GM18951 (cell line): ENCODE results near the gene DNAJC5G.
"Not testable (repeated sequence)": the region's sequence is repeated elsewhere in the genome, so short reads cannot be mapped to it uniquely, and the experiment has no call there.

Experiments used
- POLR2A ChIP-seq: IDR thresholded peaks from 4 replicates; pipeline ENCODE4 v1.6.1; 2011; ENCODE audit warnings: mild to moderate bottlenecking; ENCODE audit not compliant: insufficient read length, insufficient read depth; ENCODE audit errors: extremely low read depth
- in situ Hi-C: fragments of 300-500 bp; cut with MboI; formaldehyde crosslinking; loops from one replicate; pipeline ENCODE4 v1.12.0; 2022; ENCODE audit warnings: low sequenced_read_pairs, mixed read lengths, inconsistent platforms; ENCODE audit not compliant: unreplicated experiment

Gene DNAJC5G

GRCh38 chr2:27313882-27314645, 38.8 kb downstream of the DNAJC5G start:
- TF ChIP-seq POLR2A, result no peak
- in situ Hi-C loops, result no loop called here

- in situ Hi-C loops, result no loop called here
- no peak for TF ChIP-seq POLR2A
These were observed 39.5 kb downstream of the DNAJC5G start for GRCh38 chr2:27314709-27315108.

GRCh38 chr2:27315122-27315521, 39.9 kb downstream of the DNAJC5G start:
- in situ Hi-C loops, result no loop called here
- no peak for TF ChIP-seq POLR2A

GRCh38 chr2:27316655-27317412, 41.6 kb downstream of the DNAJC5G start:
- in situ Hi-C loops, result no loop called here
- TF ChIP-seq POLR2A, result no peak

- in situ Hi-C loops, result not testable (repeated sequence)
These were observed 44.6 kb downstream of the DNAJC5G start for GRCh38 chr2:27319839-27320238.

- no peak for TF ChIP-seq POLR2A
- in situ Hi-C loops, result no loop called here
These were observed 45.8 kb downstream of the DNAJC5G start for GRCh38 chr2:27320958-27321543.

- in situ Hi-C loops, result no loop called here
- no peak for TF ChIP-seq POLR2A
These were observed 47.1 kb downstream of the DNAJC5G start for GRCh38 chr2:27322301-27322765.

GRCh38 chr2:27322766-27323595, 47.7 kb downstream of the DNAJC5G start, which contains the start of gene MPV17:
MPV17 (minus strand) TSS chr2:27323097; CDS start chr2:27322517, 580 bp downstream.
- in situ Hi-C loops, result no loop called here
- peak; percentile 90 for TF ChIP-seq POLR2A

- no peak for TF ChIP-seq POLR2A
- in situ Hi-C loops, result no loop called here
These were observed 48.5 kb downstream of the DNAJC5G start for GRCh38 chr2:27323596-27324285.

GRCh38 chr2:27324720-27325119, 49.5 kb downstream of the DNAJC5G start:
- no peak for TF ChIP-seq POLR2A
- in situ Hi-C loops, result no loop called here
